GM18907 (cell line): Measurements from ENCODE around the gene MPI.
"Not testable (repeated sequence)": the region's sequence is repeated elsewhere in the genome, so short reads cannot be mapped to it uniquely, and the experiment has no call there.

Experiments
- ATAC-seq: cut with Tn5 transposase; IDR thresholded peaks from one replicate; pipeline ENCODE4 v1.9.1; 2021; ENCODE audit warnings: mild to moderate bottlenecking, moderate library complexity; ENCODE audit not compliant: unreplicated experiment

Gene MPI

GRCh38 chr15:74890665-74890960 is 771 bp downstream of the MPI start:
- no peak for ATAC-seq

- ATAC-seq = no peak
Measured at GRCh38 chr15:74891469-74891868, 1.6 kb downstream of the MPI start.

- ATAC-seq = no peak
Measured at GRCh38 chr15:74892313-74892712, 2.5 kb downstream of the MPI start.

- no peak for ATAC-seq
Measured at GRCh38 chr15:74892931-74893330, 3.1 kb downstream of the MPI start.

- no peak for ATAC-seq
Measured at GRCh38 chr15:74893627-74894026, 3.8 kb downstream of the MPI start.

- ATAC-seq = not testable (repeated sequence)
Measured at GRCh38 chr15:74894383-74894782, 4.5 kb downstream of the MPI start.

- no peak for ATAC-seq
Measured at GRCh38 chr15:74895830-74896229, 6.0 kb downstream of the MPI start.

- ATAC-seq = no peak
Measured at GRCh38 chr15:74896316-74896715, 6.5 kb downstream of the MPI start.

GRCh38 chr15:74897300-74897701 is 7.5 kb downstream of the MPI start:
- ATAC-seq = no peak

- no peak for ATAC-seq
Measured at GRCh38 chr15:74901612-74902063, 11.8 kb downstream of the MPI start.

GRCh38 chr15:74902295-74903075 is 12.6 kb downstream of the MPI start:
- no peak for ATAC-seq

GRCh38 chr15:74903676-74904075 is 13.8 kb downstream of the MPI start:
- ATAC-seq = no peak

- no peak for ATAC-seq
Measured at GRCh38 chr15:74904190-74904805, 14.5 kb downstream of the MPI start.

- ATAC-seq = peak; percentile 25
Measured at GRCh38 chr15:74906067-74906449, 16.2 kb downstream of the MPI start.

GRCh38 chr15:74906450-74907162 is 16.8 kb downstream of the MPI start, which contains the start of gene FAM219B:
Gene FAM219B, minus strand, starts transcription at chr15:74906851. Its CDS starts 51 bp downstream, at chr15:74906800.
- peak; percentile 77 for ATAC-seq

GRCh38 chr15:74907163-74907870 is 17.5 kb downstream of the MPI start:
- ATAC-seq = no peak

- ATAC-seq = no peak
Measured at GRCh38 chr15:74908635-74909034, 18.8 kb downstream of the MPI start.

- ATAC-seq = no peak
Measured at GRCh38 chr15:74913041-74913440, 23.2 kb downstream of the MPI start.

- not testable (repeated sequence) for ATAC-seq
Measured at GRCh38 chr15:74913799-74914198, 24.0 kb downstream of the MPI start.

GRCh38 chr15:74917676-74918075 is 27.8 kb downstream of the MPI start:
- no peak for ATAC-seq

GRCh38 chr15:74920456-74920855 is 30.6 kb downstream of the MPI start:
- ATAC-seq = no peak
